Measurements from ENCODE around the gene CFAP74.

Gene CFAP74

DNA sequence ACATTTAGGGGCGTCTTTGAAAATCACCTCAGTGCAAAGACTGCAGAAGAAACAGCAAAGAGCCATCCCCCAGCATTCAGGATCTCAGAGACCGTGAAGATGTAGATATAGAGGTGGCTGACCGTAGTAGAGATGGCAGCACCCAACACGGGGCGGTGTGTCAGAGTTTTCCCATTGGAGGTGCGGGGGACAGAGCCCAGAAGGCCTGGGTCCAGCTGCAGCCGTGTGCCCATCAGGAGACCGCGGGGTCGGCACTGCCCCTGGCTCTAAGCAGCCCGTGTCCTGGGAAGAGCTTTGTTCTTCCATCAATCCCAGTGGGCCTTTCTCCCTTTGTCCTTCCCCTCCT lies 16.7 kb upstream of the CFAP74 start:
- no peak for DNase-seq (ENCODE audit: low spot score)

- no peak for DNase-seq (ENCODE audit: low spot score)
These were observed 16.2 kb upstream of the CFAP74 start for GRCh38 chr1:2019571-2020309.

DNA sequence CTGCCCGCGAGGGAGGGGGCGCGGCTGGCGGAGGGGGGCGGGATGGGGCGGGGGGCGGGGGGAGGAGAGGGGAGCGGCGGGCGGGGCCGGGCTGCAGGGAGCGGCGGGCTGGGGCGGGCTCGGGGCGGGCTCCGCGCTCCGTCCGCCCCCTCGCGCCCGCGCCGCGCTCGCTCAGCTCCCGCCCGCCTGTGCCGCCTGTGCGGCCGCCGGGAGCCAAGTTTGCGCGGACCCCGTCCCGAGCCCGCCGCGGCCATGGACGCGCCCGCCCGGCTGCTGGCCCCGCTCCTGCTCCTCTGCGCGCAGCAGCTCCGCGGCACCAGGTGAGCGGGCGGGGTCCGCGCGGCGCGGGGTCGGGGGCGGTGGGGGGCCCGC lies 15.6 kb upstream of the CFAP74 start, which contains the start of gene GABRD:
TSS of gene GABRD (plus strand) at position 174 of the 372 bp plus-strand sequence. CDS start at position 253, 79 bp downstream.
- DNase-seq (ENCODE audit: low spot score): peak; percentile 87

DNA sequence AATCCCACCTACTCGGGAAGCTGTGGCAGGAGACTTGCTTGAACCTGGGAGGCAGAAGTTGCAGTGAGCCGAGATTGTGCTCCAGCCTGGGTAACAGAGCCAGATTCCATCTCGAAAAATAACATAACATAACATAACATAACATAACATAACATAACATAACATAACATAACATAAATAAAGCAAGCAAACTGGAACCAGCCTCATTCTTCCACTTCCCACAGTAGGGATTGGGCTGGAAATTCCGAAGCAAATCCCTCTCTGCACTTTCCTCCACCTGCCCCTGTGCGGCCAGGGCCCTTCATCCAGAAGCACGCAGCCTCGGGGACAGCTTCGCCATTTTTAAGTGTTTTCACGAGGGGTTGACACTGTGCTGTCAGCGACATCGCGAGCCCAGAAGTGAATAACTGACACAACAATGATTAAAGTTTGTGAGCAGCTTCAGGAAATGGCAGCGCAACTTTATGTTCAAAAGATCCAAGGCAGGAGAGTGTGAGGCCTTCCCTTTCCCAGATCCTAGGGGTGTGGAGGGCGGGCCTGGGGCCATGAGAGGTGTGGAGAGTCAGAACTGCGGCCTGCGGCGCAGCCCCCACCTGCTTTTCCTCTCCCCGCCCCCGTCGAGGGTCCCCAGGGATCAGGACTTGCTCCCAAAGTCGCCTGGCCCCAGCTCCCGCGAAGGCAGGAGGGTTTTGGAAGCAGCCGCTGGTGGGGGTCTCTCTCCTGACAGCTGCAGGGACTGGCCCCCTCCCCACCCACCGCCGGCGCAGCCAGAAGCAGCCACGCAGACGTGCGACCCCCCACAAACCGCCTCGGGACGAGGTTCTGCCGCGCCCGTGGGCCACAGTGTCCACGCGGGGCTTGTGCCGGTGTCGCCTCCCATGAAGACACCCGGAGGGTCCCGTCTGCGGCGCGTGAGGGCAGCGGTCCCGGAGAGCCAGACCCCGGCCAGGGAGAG lies 14.9 kb upstream of the CFAP74 start:
- no peak for DNase-seq (ENCODE audit: low spot score)

- no peak for DNase-seq (ENCODE audit: low spot score)
These were observed 12.5 kb upstream of the CFAP74 start for GRCh38 chr1:2016123-2016522.

- no peak for DNase-seq (ENCODE audit: low spot score)
These were observed 11.5 kb upstream of the CFAP74 start for GRCh38 chr1:2014741-2015735.

- no peak for DNase-seq (ENCODE audit: low spot score)
These were observed 10.6 kb upstream of the CFAP74 start for GRCh38 chr1:2014181-2014580.

DNA sequence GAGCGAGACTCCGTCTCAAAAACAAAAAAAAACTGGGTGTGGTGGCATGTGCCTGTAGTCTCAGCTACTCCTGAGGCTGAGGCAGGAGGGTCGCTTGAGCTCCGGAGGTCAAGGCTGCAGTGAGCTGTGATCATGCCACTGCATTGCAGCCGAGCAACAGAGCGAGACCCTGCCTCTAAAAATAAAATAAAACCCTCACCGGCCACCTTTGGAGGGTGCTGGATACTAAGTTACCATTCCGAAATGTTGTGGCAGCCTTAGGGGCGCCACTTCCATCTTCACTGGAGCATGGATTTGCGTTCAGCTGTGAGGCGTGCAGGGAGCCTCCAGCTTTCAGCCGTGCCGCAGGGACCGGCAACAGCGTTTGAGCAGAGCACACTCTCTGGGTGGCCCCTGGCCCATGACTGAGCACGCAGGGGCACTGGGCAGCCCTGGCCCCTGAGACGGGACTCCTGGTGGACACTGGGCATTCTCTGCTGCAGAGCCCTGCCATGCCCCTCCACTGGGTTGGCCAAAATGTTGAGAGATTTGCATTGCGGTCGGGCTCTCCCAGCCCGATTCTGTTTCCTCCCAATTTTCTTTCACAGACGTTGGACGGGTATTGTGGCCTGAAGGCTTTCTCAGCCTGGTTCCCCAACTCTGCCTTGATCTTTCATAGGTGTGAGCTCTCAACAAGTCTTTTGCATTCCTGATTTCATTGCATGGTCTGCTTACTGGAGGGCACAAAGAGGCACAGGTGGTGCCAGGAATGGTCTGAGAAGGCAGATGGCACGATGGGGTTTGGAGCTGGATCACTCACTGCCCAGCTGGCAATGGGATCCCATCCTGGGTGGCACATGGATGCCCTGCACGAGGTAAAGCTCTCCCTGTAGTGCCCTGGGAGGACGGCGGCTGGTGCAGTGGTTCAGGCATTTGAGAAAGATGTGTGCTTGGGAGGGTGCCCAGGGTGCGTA lies 5.8 kb upstream of the CFAP74 start:
- no peak for DNase-seq (ENCODE audit: low spot score)

GRCh38 chr1:2004856-2005255 lies 1.3 kb upstream of the CFAP74 start:
- no peak for DNase-seq (ENCODE audit: low spot score)

- no peak for DNase-seq (ENCODE audit: low spot score)
These were observed 1.7 kb downstream of the CFAP74 start for GRCh38 chr1:2001773-2002411.

DNA sequence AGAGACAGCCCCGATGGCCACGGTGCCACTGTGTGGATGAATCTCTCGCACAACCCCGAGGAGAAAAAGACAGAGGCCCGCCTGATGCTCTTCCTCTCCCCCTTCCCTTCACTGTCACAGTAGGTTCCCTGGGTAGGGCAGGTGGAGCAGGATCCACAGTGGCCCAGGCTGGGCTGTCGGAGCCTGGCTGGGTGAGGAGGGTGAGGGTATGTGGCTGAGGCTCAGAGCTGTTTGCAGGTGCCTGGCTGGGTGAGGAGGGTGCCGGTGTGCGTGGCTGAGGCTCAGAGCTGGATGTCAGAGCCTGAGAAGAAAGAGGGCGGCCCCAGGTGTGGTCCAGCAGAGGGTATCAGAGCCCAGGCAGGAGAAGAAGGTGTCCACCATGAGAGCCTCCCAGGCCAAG lies 2.7 kb downstream of the CFAP74 start:
- DNase-seq (ENCODE audit: low spot score): no peak

DNA sequence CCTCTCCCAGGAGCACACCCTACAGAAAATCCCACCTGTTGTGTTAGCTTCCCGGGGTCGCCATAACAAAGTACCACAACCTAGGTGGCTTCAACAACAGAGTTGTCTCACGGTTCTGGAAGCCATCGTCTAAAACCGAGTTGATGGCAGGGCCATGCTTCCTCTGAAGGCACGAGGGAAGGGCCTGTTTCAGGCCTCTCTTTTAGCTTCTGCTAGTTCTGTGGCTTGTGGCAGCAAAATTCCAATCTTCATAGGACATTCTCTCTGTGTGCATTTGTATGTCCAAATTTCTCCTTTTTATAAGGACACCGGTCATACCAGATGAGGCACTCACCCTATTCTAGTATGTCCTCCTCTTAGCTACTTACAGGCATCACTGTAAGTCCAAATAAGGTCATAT lies 3.2 kb downstream of the CFAP74 start:
- no peak for DNase-seq (ENCODE audit: low spot score)

DNA sequence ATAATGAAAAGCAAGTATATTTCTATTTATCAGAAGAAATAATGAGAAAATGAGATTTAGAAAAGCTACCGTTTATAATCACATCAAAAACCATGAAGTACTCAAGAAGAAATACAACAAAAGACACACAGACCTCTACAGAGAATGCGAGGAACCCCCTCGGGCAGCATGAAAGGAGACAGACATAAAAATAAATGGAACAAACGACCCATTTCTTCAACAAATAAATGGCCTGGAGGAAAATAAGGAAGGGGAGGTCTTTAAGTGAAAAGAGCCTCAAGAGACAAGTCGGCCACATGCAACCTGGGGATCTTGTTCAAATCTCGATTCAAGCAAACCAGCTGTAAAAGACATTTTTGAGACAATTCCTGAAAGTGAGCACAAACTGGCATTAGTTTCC lies 6.0 kb downstream of the CFAP74 start:
- DNase-seq (ENCODE audit: low spot score): no peak

- DNase-seq (ENCODE audit: low spot score): no peak
These were observed 7.4 kb downstream of the CFAP74 start for GRCh38 chr1:1996207-1996651.

- no peak for DNase-seq (ENCODE audit: low spot score)
These were observed 9.1 kb downstream of the CFAP74 start for GRCh38 chr1:1994536-1994935.

DNA sequence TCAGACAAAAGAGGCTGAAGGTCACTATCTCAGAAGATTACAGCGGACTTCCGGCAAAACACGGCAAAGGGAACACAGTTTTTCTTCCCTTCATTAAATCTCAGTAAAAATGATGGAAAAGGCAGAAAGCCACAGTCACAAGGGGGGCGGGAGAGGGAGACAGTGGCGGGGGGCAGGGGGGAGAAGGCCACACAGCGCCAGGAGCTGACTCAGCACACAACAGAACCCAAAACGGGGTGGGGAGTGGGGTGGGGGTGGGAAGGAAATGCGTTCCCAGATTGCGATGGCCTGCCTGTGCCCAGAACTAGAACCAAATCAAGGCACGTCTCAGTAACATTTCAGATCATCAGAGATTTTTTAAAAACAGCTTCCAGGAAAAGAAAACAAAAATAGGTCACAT lies 13.4 kb downstream of the CFAP74 start:
- DNase-seq (ENCODE audit: low spot score): no peak

- no peak for DNase-seq (ENCODE audit: low spot score)
These were observed 13.8 kb downstream of the CFAP74 start for GRCh38 chr1:1989789-1990188.

- no peak for DNase-seq (ENCODE audit: low spot score)
These were observed 14.5 kb downstream of the CFAP74 start for GRCh38 chr1:1989102-1989542.

- no peak for DNase-seq (ENCODE audit: low spot score)
These were observed 15.3 kb downstream of the CFAP74 start for GRCh38 chr1:1988061-1988945.

Data from D341Med (cell line).